Measurements from ENCODE around the gene LRRC47.

- TF ChIP-seq CTCF (IDR thresholded peaks at IDR 0.05; ENCODE audit: low read length), result no peak
- no peak for TF ChIP-seq EZH2phosphoT487 (IDR thresholded peaks at IDR 0.05; ENCODE audit: low read length)
- no peak for TF ChIP-seq EZH2 (optimal IDR thresholded peaks at IDR 0.05; ENCODE audit: low read depth, low read length)
These were observed 60.2 kb downstream of the LRRC47 start for GRCh38 chr1:3736131-3736561.
